Measurements from ENCODE around the gene RPS19.

DNA sequence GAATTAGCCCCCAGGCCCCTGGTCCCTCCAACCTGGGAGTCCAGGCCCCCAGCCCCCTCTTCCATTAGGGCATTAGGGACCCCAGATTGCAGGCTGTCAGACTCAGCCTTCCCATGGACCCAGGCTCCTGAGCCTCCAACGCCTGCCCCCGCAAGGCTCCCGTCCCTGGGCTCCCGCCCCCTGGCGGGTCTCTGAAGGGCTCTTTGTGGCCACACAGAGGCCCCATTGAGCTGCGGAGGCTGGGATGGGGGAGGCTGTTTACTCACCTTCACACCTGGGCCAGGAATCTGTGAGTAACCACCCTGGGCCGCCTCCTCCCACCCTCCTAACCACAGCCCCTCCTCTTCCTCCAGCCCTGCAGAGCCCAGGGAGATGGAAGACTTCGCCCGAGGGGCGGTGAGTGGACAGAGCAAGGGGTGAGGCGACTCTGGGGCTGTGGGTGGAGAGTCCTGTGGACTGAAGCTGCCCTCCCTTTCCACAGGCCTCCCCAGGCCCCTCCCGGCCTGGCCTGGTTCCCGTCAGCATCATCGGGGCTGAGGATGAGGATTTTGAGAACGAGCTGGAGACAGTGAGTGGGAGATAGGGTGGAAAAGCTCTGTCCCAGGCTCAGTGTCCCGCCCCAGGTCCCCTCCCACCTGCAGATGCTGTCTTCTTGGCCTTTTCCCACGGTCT lies 27.8 kb downstream of the RPS19 start:
- TF ChIP-seq POLR2A (IDR thresholded peaks at IDR 0.05; ENCODE audit: low read depth, low read length) (no peak), POLR2AphosphoS5 (IDR thresholded peaks at IDR 0.05; ENCODE audit: low read depth, low read length) (no peak; the same call in 1 of the 2 replicates), TAF1 (IDR thresholded peaks at IDR 0.05; ENCODE audit: low read depth, low read length) (no peak)

All from GM12891 (cell line).